Occipital lobe (tissue), 2 donors: ENCODE measurements around the gene RHEBL1. TPM values are rescaled to one million over a fixed set of nuclear protein-coding genes. Genes with fewer than 3 reads are reported as not detected.

Source experiments
- DNase-seq: peaks from one replicate; lab custom pipeline; 2025; lab: John Stamatoyannopoulos, UW
- total RNA-seq: library from RNA; depleted of rRNA; stranded (reverse); fragments of >200 nt; gene quantifications from one replicate; pipeline ENCODE4 v1.2.3, GENCODE V29; 2014

Gene RHEBL1
- total RNA-seq, 1 donor from 2014 or later = 0.78 TPM

GRCh38 chr12:49020441-49020840 lies 49.3 kb downstream of the RHEBL1 start:
- no peak for DNase-seq

- DNase-seq = no peak
Observed at GRCh38 chr12:49019443-49020324, 50.1 kb downstream of the RHEBL1 start.

GRCh38 chr12:49019120-49019430 lies 50.7 kb downstream of the RHEBL1 start:
- no peak for DNase-seq

GRCh38 chr12:49018261-49019119 lies 51.3 kb downstream of the RHEBL1 start, which contains the start of gene PRKAG1:
Gene PRKAG1 (minus strand): TSS chr12:49018776. CDS start chr12:49018740, 36 bp downstream.
- DNase-seq = peak; percentile 93

- no peak for DNase-seq
Observed at GRCh38 chr12:49017891-49018260, 51.9 kb downstream of the RHEBL1 start.

- no peak for DNase-seq
Observed at GRCh38 chr12:49015196-49015595, 54.6 kb downstream of the RHEBL1 start.

Other genes with a start within 250 kb of the RHEBL1 start
- 48.8 TPM for gene DDX23, start 217.8 kb downstream of the RHEBL1 start, total RNA-seq
- gene RND1, start 204.1 kb downstream of the RHEBL1 start, total RNA-seq = 22.9 TPM
- 3.6 TPM for gene FKBP11, start 144.5 kb downstream of the RHEBL1 start, total RNA-seq
- gene ARF3, start 112.5 kb downstream of the RHEBL1 start, total RNA-seq = 67.5 TPM
- 6.2 TPM for gene WNT10B, start 98.2 kb downstream of the RHEBL1 start, total RNA-seq
- not detected for gene WNT1, start 91.7 kb downstream of the RHEBL1 start, total RNA-seq
- gene DDN, start 70.6 kb downstream of the RHEBL1 start, total RNA-seq = 9.2 TPM
- 27.9 TPM for gene PRKAG1, start 51.2 kb downstream of the RHEBL1 start, total RNA-seq
- 17.6 TPM for gene KMT2D, start 9.2 kb downstream of the RHEBL1 start, total RNA-seq
- gene DHH, start 24.8 kb upstream of the RHEBL1 start, total RNA-seq = 0.47 TPM
- gene LMBR1L, start 40.9 kb upstream of the RHEBL1 start, total RNA-seq = 90.8 TPM
- 1,492 TPM for gene TUBA1B, start 61.4 kb upstream of the RHEBL1 start, total RNA-seq
- 9,948 TPM for gene TUBA1A, start 119.1 kb upstream of the RHEBL1 start, total RNA-seq
- gene TUBA1C, start 195.1 kb upstream of the RHEBL1 start, total RNA-seq = 33.5 TPM
- not detected for gene PRPH, start 225.2 kb upstream of the RHEBL1 start, total RNA-seq